HG02943 (cell line): ENCODE results near the gene SLC16A1.
"Not testable (repeated sequence)": the region's sequence is repeated elsewhere in the genome, so short reads cannot be mapped to it uniquely, and the experiment has no call there.

Experiments used
- ATAC-seq: cut with Tn5 transposase; IDR thresholded peaks from one replicate; pipeline ENCODE4 v1.9.1; 2021; ENCODE audit warnings: mild to moderate bottlenecking, low read depth, moderate library complexity; ENCODE audit not compliant: unreplicated experiment

Gene SLC16A1

GRCh38 chr1:112888630-112889029 lies 67.4 kb downstream of the SLC16A1 start:
- ATAC-seq: no peak

- no peak for ATAC-seq
These were observed 68.3 kb downstream of the SLC16A1 start for GRCh38 chr1:112887599-112888283.

GRCh38 chr1:112884996-112885395 lies 71.0 kb downstream of the SLC16A1 start:
- not testable (repeated sequence) for ATAC-seq

GRCh38 chr1:112882271-112882744 lies 73.7 kb downstream of the SLC16A1 start:
- ATAC-seq: no peak

- no peak for ATAC-seq
These were observed 74.3 kb downstream of the SLC16A1 start for GRCh38 chr1:112881742-112882127.

- no peak for ATAC-seq
These were observed 76.2 kb downstream of the SLC16A1 start for GRCh38 chr1:112879834-112880233.

- ATAC-seq: no peak
These were observed 77.7 kb downstream of the SLC16A1 start for GRCh38 chr1:112878321-112878720.

GRCh38 chr1:112877750-112878149 lies 78.2 kb downstream of the SLC16A1 start:
- ATAC-seq: no peak

GRCh38 chr1:112876315-112876714 lies 79.7 kb downstream of the SLC16A1 start:
- ATAC-seq: no peak

- ATAC-seq: no peak
These were observed 83.4 kb downstream of the SLC16A1 start for GRCh38 chr1:112872551-112872962.

- no peak for ATAC-seq
These were observed 84.9 kb downstream of the SLC16A1 start for GRCh38 chr1:112870887-112871646.

GRCh38 chr1:112869895-112870294 lies 86.1 kb downstream of the SLC16A1 start:
- no peak for ATAC-seq

GRCh38 chr1:112868191-112868590 lies 87.8 kb downstream of the SLC16A1 start:
- ATAC-seq: no peak

- ATAC-seq: no peak
These were observed 89.0 kb downstream of the SLC16A1 start for GRCh38 chr1:112866981-112867380.

GRCh38 chr1:112866151-112866550 lies 89.8 kb downstream of the SLC16A1 start:
- ATAC-seq: no peak

- no peak for ATAC-seq
These were observed 93.1 kb downstream of the SLC16A1 start for GRCh38 chr1:112862753-112863426.
